ENCODE data around the gene IGSF21. TPM values are rescaled to one million over a fixed set of nuclear protein-coding genes. Genes with fewer than 3 reads are reported as not detected.

The IGSF21 gene
- total and polyA plus RNA-seq, 12 donors, result 0.18 to 16.4 (median 7.0) TPM

- TF ChIP-seq CTCF (IDR thresholded peaks at IDR 0.05) (no peak), POLR2A (IDR thresholded peaks at IDR 0.05) (no peak)
- WGBS, 4 donors, result 33 to 58% (median 42%) methylated on average over 3 of the region's 3 CpGs
These were observed 10.9 kb downstream of the IGSF21 start for GRCh38 chr1:18118491-18118890.

GRCh38 chr1:18119289-18119688 is 11.7 kb downstream of the IGSF21 start:
- H3K36me3 ChIP-seq (replicated peaks in 1 of 2), result no peaks in the 10 kb centered on the region
- H3K4me3 ChIP-seq, result no peak overlapping the region
- peak overlapping the region in 1 of 5 donors; percentile 40 for H3K27ac ChIP-seq
- no peaks in the 10 kb centered on the region for H3K4me1 ChIP-seq (replicated peaks in 1 of 2)
- DNase-seq, result no peak
- WGBS, 4 donors, result 62 to 74% (median 73%) methylated on average over 3 of the region's 3 CpGs
- H3K27me3 ChIP-seq, result peaks cover 10% of the 10 kb centered on the region
- H3K9me3 ChIP-seq (replicated peaks in 1 of 3), result no peaks in the 10 kb centered on the region
- no peak for TF ChIP-seq CTCF (IDR thresholded peaks at IDR 0.05)
- TF ChIP-seq POLR2A (IDR thresholded peaks at IDR 0.05), result no peak
- intact Hi-C loops (cut with DNase I), result no loop called here

More at GRCh38 chr1:18118491-18118890, 10.9 kb downstream of the IGSF21 start:
- intact Hi-C loops (cut with DNase I), result no loop called here
- Histone ChIP-seq H3K36me3 (replicated peaks in 1 of 2) (no peaks in the 10 kb centered on the region), H3K4me1 (replicated peaks in 1 of 2) (no peaks in the 10 kb centered on the region), H3K27me3 (peaks cover 10% of the 10 kb centered on the region), H3K4me3 (no peak overlapping the region), H3K27ac (peak overlapping the region in 3 of 5 donors; percentile 25 to 67 (median 26)), H3K9me3 (replicated peaks in 1 of 3) (no peaks in the 10 kb centered on the region)
- no peak for DNase-seq

GRCh38 chr1:18119771-18120377 is 12.3 kb downstream of the IGSF21 start:
- TF ChIP-seq CTCF (IDR thresholded peaks at IDR 0.05) (no peak), POLR2A (IDR thresholded peaks at IDR 0.05) (no peak)
- 42 to 55% (median 49%) methylated on average over 6 of the region's 6 CpGs for WGBS, 4 donors
- DNase-seq, result no peak
- H3K9me3 ChIP-seq (replicated peaks in 1 of 3), result no peaks in the 10 kb centered on the region
- intact Hi-C loops (cut with DNase I), result no loop called here
- no peak overlapping the region for H3K27ac ChIP-seq
- H3K27me3 ChIP-seq, result peaks cover 5% of the 10 kb centered on the region
- no peaks in the 10 kb centered on the region for H3K4me1 ChIP-seq (replicated peaks in 1 of 2)
- no peak overlapping the region for H3K4me3 ChIP-seq
- H3K36me3 ChIP-seq (replicated peaks in 1 of 2), result no peaks in the 10 kb centered on the region

- no peaks in the 10 kb centered on the region for H3K9me3 ChIP-seq (replicated peaks in 1 of 3)
- no peak overlapping the region for H3K27ac ChIP-seq
- no peaks in the 10 kb centered on the region for H3K4me1 ChIP-seq (replicated peaks in 1 of 2)
- TF ChIP-seq CTCF (IDR thresholded peaks at IDR 0.05) (no peak), POLR2A (IDR thresholded peaks at IDR 0.05) (no peak)
- no peaks in the 10 kb centered on the region for H3K36me3 ChIP-seq (replicated peaks in 1 of 2)
- no peak for DNase-seq
- intact Hi-C loops (cut with DNase I), result no loop called here
- peaks cover 5% of the 10 kb centered on the region for H3K27me3 ChIP-seq
- H3K4me3 ChIP-seq, result no peak overlapping the region
- 65 to 71% (median 68%) methylated on average over 8 of the region's 8 CpGs for WGBS, 4 donors
These were observed 13.0 kb downstream of the IGSF21 start for GRCh38 chr1:18120638-18121037.
